ENCODE data around the gene PLEKHO2.

DNA sequence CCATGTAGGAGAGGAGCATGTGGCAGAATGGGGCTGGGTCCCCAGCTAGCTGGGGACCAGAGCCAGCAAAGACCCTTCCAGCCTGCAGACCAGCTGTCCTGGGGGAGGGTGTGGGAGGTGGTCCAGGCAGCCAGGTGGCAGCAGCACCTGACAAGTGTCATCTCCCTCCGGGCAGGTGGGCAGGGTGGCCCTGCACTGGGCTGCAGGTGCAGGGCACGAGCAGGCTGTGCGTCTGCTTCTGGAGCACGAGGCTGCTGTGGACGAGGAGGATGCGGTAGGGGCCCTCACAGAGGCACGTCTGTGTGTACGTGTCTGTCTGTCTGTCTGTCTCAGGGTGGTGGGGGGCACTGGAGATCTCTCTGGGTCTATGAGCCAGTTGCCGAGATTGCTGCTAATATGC is 75.5 kb downstream of the PLEKHO2 start:
- TF ChIP-seq, protein P1, sequence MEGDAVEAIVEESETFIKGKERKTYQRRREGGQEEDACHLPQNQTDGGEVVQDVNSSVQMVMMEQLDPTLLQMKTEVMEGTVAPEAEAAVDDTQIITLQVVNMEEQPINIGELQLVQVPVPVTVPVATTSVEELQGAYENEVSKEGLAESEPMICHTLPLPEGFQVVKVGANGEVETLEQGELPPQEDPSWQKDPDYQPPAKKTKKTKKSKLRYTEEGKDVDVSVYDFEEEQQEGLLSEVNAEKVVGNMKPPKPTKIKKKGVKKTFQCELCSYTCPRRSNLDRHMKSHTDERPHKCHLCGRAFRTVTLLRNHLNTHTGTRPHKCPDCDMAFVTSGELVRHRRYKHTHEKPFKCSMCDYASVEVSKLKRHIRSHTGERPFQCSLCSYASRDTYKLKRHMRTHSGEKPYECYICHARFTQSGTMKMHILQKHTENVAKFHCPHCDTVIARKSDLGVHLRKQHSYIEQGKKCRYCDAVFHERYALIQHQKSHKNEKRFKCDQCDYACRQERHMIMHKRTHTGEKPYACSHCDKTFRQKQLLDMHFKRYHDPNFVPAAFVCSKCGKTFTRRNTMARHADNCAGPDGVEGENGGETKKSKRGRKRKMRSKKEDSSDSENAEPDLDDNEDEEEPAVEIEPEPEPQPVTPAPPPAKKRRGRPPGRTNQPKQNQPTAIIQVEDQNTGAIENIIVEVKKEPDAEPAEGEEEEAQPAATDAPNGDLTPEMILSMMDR (IDR thresholded peaks at IDR 0.05; ENCODE audit: insufficient read depth, low read length), result no peak
- TF ChIP-seq POLR2AphosphoS5 (IDR thresholded peaks at IDR 0.05; ENCODE audit: low read depth), result no peak
- TF ChIP-seq, protein P2, sequence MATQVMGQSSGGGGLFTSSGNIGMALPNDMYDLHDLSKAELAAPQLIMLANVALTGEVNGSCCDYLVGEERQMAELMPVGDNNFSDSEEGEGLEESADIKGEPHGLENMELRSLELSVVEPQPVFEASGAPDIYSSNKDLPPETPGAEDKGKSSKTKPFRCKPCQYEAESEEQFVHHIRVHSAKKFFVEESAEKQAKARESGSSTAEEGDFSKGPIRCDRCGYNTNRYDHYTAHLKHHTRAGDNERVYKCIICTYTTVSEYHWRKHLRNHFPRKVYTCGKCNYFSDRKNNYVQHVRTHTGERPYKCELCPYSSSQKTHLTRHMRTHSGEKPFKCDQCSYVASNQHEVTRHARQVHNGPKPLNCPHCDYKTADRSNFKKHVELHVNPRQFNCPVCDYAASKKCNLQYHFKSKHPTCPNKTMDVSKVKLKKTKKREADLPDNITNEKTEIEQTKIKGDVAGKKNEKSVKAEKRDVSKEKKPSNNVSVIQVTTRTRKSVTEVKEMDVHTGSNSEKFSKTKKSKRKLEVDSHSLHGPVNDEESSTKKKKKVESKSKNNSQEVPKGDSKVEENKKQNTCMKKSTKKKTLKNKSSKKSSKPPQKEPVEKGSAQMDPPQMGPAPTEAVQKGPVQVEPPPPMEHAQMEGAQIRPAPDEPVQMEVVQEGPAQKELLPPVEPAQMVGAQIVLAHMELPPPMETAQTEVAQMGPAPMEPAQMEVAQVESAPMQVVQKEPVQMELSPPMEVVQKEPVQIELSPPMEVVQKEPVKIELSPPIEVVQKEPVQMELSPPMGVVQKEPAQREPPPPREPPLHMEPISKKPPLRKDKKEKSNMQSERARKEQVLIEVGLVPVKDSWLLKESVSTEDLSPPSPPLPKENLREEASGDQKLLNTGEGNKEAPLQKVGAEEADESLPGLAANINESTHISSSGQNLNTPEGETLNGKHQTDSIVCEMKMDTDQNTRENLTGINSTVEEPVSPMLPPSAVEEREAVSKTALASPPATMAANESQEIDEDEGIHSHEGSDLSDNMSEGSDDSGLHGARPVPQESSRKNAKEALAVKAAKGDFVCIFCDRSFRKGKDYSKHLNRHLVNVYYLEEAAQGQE (IDR thresholded peaks at IDR 0.05; ENCODE audit: insufficient replicate concordance, low read depth), result no peak
